Psoas muscle (tissue), 8 donors: Measurements from ENCODE around the gene MRPS17. TPM values are rescaled to one million over a fixed set of nuclear protein-coding genes. Genes with fewer than 3 reads are reported as not detected.

ENCODE experiments used
- ATAC-seq, 4 donors: fragments of 200-7000 bp; cut with Tn5 transposase; one replicate each; pipeline ENCODE4 v1.9.1; 2020; ENCODE audit warnings: moderate library complexity in 3 of 4, mild to moderate bottlenecking in 2 of 4
- DNase-seq, 2 donors: peaks; one replicate each; pipeline ENCODE4 v3.0.0-alpha.2; 2020
- H3K27ac ChIP-seq: fragments of 200-600 bp; one replicate; pipeline ENCODE4 v1.8.0; 2022
- H3K27me3 ChIP-seq, 3 donors: fragments of 200-600 bp in 1 of 3; one replicate each; pipeline versions ENCODE4 v1.6.1 to v1.8.0; 2013 to 2022; ENCODE audit warnings: low read length in 2 of 3, mild to moderate bottlenecking in 2 of 3, moderate library complexity in 1 of 3; ENCODE audit not compliant: insufficient read depth in 3 of 3
- H3K36me3 ChIP-seq, 2 donors: fragments of 200-600 bp in 1 of 2; one replicate each; pipeline versions ENCODE4 v1.6.1 to v1.8.0; 2013 to 2022; ENCODE audit warnings: low read depth in 1 of 2, mild to moderate bottlenecking in 1 of 2, moderate library complexity in 1 of 2; ENCODE audit not compliant: insufficient read depth in 1 of 2
- H3K4me1 ChIP-seq: fragments of 200-600 bp; one replicate; pipeline ENCODE4 v1.8.0; 2022
- H3K4me3 ChIP-seq: fragments of 200-600 bp; one replicate; pipeline ENCODE4 v1.8.0; 2022; ENCODE audit warnings: mild to moderate bottlenecking
- H3K9me3 ChIP-seq: fragments of 200-600 bp; one replicate; pipeline ENCODE4 v1.8.0; 2022
- WGBS, 3 donors: extraction: QIAGEN DNeasy Blood & Tissue Kit; methylation state at CpG; one replicate each; pipeline versions ENCODE4 v1.1.6 to v1.1.7; 2013; 5-methylcytosine and 5-hydroxymethylcytosine counted together
- intact Hi-C, 2 donors: fragments of 100-400 bp; cut with DNase I; formaldehyde crosslinking; loops; one replicate each; pipeline versions ENCODE4 v1.11.0 to v1.14.2; 2022
- polyA plus RNA-seq, 3 donors: library from polyadenylated mRNA; stranded (reverse); fragments of 200-250 nt; gene quantifications; one replicate each; pipeline ENCODE4 v1.2.3, GENCODE V29; 2013
- total RNA-seq, 4 donors: library from RNA; stranded (reverse); fragmentation: NEBNext Ultra II Directional in 2 of 4; extraction: Animal tissue kit (Norgen Biotek cat#: 25700) in 2 of 4; gene quantifications; one replicate each; pipeline versions ENCODE4 v1.2.1 to v1.2.4, GENCODE V29; 2021 to 2023
- TF ChIP-seq, protein P1 (sequence below): fragments of 200-600 bp; IDR thresholded peaks from one replicate; pipeline ENCODE4 v1.8.0; 2022; ENCODE audit warnings: antibody characterized with exemption
- donor health status: healthy with polysubstance abuse.
- donor health status: DM: no; HTN: no; CAD: no; lungs with moderate emphysema.
- donor health status: Bipolar disorder and iron deficiency.
- donor health status: healthy.
- donor health status: DM: yes; HTN: yes; CAD: no.
- donor health status: DM: no; HTN: no; CAD: no.
- donor health status: DM: no; HTN: no; CAD: no.
- donor health status: DM: yes; HTN: yes; CAD: no.

The MRPS17 gene
- total and polyA plus RNA-seq, 7 donors: 23.8 to 45.4 (median 29.8) TPM

DNA sequence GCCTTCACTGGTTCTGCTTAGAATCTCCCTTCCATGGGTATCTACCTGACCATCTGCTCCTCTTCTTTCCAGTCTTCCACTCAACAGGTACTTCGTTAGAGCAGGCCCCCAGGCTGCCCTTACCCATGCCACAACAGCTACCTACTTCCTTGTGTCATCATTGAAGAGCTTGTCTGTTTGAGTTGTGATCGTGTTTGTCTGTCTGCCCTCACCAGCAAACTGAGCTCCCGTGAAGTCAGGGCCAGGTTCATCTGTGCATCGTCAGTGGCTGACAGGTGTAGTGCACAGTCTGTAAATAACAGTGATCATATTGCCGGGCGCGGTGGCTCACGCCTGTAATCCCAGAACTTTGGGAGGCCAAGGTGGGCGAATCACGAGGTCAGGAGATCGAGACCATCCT is 17.7 kb downstream of the MRPS17 start:
- H3K9me3 ChIP-seq: no peaks in the 10 kb centered on the region
- DNase-seq (no peak), ATAC-seq (no peak)
- 44 to 59% (median 46%) methylated on average over 11 of the region's 11 CpGs for WGBS, 3 donors
- no peak overlapping the region for H3K4me3 ChIP-seq
- H3K27ac ChIP-seq: peak overlapping the region; percentile 89
- no peaks in the 10 kb centered on the region for H3K27me3 ChIP-seq
- intact Hi-C loops: loop anchor here in 1 of 2 donors (10.0 kb wide), 1 partner anchor 605 kb away; the partner anchor contains the start of gene LANCL2
- H3K4me1 ChIP-seq: peaks cover 63% of the 10 kb centered on the region
- TF ChIP-seq, protein P1, sequence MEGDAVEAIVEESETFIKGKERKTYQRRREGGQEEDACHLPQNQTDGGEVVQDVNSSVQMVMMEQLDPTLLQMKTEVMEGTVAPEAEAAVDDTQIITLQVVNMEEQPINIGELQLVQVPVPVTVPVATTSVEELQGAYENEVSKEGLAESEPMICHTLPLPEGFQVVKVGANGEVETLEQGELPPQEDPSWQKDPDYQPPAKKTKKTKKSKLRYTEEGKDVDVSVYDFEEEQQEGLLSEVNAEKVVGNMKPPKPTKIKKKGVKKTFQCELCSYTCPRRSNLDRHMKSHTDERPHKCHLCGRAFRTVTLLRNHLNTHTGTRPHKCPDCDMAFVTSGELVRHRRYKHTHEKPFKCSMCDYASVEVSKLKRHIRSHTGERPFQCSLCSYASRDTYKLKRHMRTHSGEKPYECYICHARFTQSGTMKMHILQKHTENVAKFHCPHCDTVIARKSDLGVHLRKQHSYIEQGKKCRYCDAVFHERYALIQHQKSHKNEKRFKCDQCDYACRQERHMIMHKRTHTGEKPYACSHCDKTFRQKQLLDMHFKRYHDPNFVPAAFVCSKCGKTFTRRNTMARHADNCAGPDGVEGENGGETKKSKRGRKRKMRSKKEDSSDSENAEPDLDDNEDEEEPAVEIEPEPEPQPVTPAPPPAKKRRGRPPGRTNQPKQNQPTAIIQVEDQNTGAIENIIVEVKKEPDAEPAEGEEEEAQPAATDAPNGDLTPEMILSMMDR: no peak
- H3K36me3 ChIP-seq: no peaks in the 10 kb centered on the region

GRCh38 chr7:55970561-55970960 is 18.9 kb downstream of the MRPS17 start:
- Histone ChIP-seq H3K36me3 (no peaks in the 10 kb centered on the region), H3K27ac (peak overlapping the region; percentile 89), H3K27me3 (no peaks in the 10 kb centered on the region), H3K4me3 (peak overlapping the region; percentile 42), H3K4me1 (peaks cover 67% of the 10 kb centered on the region), H3K9me3 (no peaks in the 10 kb centered on the region)
- peak in 1 of 2 donors; percentile 72 for DNase-seq
- peak; percentile 51 to 76 (median 74) for ATAC-seq
- WGBS, 3 donors: 21 to 53% (median 39%) methylated on average over 7 of the region's 7 CpGs
- TF ChIP-seq, protein P1: no peak
- intact Hi-C loops: no loop called here

DNA sequence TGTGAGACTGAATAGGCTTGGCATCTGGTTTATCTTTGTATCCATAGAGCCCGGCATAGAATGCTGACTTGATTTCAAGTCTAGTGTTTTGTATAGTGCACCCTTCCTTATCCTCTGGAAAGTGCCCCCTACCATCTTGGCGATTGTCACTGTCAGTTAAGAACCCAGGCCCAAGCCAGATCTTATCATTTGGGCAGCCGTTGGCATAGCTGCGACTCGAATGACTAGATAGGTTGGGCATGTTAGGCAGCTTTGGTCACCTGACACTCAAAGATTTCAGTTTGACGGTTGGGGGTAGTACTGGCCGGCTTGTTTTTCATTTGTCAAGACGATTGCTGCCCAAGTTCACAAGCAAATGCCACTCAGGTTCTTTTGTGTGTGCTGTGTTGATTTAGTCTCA is 19.3 kb downstream of the MRPS17 start:
- Histone ChIP-seq H3K9me3 (no peaks in the 10 kb centered on the region), H3K4me1 (peaks cover 66% of the 10 kb centered on the region), H3K4me3 (peak overlapping the region; percentile 42), H3K27me3 (no peaks in the 10 kb centered on the region), H3K27ac (peak overlapping the region; percentile 89), H3K36me3 (no peaks in the 10 kb centered on the region)
- 27 to 40% (median 29%) methylated on average over 8 of the region's 8 CpGs for WGBS, 3 donors
- intact Hi-C loops: no loop called here
- peak; percentile 73 to 80 (median 78) for ATAC-seq
- TF ChIP-seq, protein P1: no peak
- DNase-seq: no peak

DNA sequence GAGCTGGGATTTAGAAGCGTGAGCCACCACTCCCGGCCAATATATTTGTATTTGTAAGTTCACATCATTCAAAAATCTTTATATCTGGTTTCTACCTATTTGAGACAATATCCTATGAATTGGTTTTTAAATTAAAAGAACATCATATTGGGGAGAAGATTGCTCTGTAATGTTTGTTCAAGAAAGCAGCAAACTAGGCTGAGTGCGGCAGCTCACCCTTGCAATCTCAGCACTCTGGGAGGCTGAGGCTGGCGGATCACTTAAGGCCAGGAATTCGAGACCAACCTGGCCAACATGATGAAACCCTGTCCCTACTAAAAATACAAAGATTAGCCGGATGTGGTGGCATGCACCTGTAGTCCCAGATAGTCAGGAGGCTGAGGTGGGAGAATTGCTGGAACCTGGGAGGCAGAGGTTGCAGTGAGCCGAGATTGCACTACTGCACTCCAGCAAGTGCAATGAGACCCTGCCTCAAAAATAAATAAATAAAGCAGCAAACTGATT is 22.1 kb downstream of the MRPS17 start:
- DNase-seq (no peak), ATAC-seq (peak; percentile 11 to 37 (median 26))
- H3K27me3 ChIP-seq: no peaks in the 10 kb centered on the region
- H3K27ac ChIP-seq: peak overlapping the region; percentile 89
- H3K4me3 ChIP-seq: no peak overlapping the region
- 44 to 57% (median 48%) methylated on average over 7 of the region's 7 CpGs for WGBS, 3 donors
- TF ChIP-seq, protein P1: no peak
- peaks cover 66% of the 10 kb centered on the region for H3K4me1 ChIP-seq
- no peaks in the 10 kb centered on the region for H3K9me3 ChIP-seq
- intact Hi-C loops: no loop called here
- peaks cover 0 to 11% of the 10 kb centered on the region in 2 donors for H3K36me3 ChIP-seq
